ENCODE results near the gene NALCN.

- TF ChIP-seq POLR2A (IDR thresholded peaks at IDR 0.05) (no peak), POLR2AphosphoS5 (IDR thresholded peaks at IDR 0.05) (no peak)
- TF ChIP-seq, protein P1, sequence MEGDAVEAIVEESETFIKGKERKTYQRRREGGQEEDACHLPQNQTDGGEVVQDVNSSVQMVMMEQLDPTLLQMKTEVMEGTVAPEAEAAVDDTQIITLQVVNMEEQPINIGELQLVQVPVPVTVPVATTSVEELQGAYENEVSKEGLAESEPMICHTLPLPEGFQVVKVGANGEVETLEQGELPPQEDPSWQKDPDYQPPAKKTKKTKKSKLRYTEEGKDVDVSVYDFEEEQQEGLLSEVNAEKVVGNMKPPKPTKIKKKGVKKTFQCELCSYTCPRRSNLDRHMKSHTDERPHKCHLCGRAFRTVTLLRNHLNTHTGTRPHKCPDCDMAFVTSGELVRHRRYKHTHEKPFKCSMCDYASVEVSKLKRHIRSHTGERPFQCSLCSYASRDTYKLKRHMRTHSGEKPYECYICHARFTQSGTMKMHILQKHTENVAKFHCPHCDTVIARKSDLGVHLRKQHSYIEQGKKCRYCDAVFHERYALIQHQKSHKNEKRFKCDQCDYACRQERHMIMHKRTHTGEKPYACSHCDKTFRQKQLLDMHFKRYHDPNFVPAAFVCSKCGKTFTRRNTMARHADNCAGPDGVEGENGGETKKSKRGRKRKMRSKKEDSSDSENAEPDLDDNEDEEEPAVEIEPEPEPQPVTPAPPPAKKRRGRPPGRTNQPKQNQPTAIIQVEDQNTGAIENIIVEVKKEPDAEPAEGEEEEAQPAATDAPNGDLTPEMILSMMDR (IDR thresholded peaks at IDR 0.05), result no peak
These were observed 213.7 kb downstream of the NALCN start for GRCh38 chr13:101202590-101202989.
